T follicular helper cell (primary cell): ENCODE data around the gene COL18A1.
"Not testable (repeated sequence)": the region's sequence is repeated elsewhere in the genome, so short reads cannot be mapped to it uniquely, and the experiment has no call there.

ENCODE experiments used
- DNase-seq: peaks from one replicate; pipeline ENCODE4 v3.0.0-alpha.2; 2020; ENCODE audit warnings: low read depth

The COL18A1 gene

GRCh38 chr21:45367402-45368351 is 37.3 kb upstream of the COL18A1 start:
- DNase-seq = no peak

- DNase-seq = not testable (repeated sequence)
Measured at GRCh38 chr21:45369018-45369417, 35.9 kb upstream of the COL18A1 start.

DNA sequence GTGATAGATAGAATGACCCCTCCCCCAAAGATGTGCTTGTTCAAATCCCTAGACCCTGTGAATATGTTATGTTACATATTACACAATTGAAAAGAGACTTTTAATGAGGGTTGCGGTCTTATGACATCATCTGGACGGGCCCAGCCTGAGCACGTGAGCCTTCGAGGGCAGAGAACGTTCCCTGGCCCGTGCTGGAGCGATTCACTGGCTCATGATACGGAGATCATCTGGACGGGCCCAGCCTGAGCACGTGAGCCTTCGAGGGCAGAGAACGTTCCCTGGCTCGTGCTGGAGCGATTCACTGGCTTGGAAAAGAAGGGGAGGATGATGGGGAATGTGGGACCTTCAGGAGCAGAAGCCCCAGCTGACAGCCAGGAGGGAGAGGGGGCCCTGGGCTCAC is 34.4 kb upstream of the COL18A1 start:
- no peak for DNase-seq

GRCh38 chr21:45371081-45371480 is 33.9 kb upstream of the COL18A1 start:
- DNase-seq = no peak

GRCh38 chr21:45371655-45372054 is 33.3 kb upstream of the COL18A1 start:
- DNase-seq = no peak

- DNase-seq = no peak
Measured at GRCh38 chr21:45372732-45373355, 32.1 kb upstream of the COL18A1 start.

DNA sequence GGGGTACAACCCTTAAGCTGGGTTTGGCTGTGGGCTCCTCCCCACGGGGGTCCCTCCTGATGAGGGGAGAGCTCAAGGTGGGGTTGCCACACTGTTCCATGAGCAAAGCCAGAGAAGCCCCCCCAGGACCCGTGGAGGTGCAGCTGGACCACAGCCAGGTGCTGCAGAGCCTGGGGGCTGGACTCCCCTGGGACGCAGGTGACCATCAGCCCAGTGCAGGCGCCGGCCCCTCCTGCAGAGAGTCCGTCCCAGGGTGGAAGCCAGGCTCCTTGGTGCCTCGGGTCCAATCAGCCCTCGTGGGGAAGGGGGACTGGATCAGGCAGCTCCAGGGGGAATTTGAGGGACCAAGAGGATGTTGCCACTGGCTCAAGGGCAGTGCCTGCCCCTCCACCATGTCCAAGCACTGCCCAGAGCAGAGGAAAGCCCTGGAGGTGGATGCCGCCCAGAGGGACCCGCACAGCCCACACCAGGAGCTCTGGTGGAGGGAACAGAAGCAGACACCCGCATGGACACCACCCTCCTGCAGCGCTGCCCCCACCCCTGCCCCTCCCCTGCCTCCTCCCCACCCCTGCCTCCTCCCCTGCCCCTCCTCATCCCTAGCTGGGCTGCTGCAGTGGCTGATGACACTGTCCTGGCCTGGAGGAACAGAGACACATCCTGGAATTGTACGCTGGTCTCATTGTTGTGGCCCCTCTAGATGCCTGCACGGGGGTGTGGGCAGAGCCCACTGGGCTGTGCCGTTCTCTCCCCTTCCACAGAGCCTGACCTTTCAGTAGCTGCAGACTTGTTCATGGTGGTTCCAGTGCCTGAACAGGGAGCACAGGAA is 30.8 kb upstream of the COL18A1 start:
- DNase-seq = no peak

GRCh38 chr21:45374826-45375455 is 30.0 kb upstream of the COL18A1 start:
- no peak for DNase-seq

- DNase-seq = no peak
Measured at GRCh38 chr21:45376459-45377324, 28.3 kb upstream of the COL18A1 start.

- DNase-seq = no peak
Measured at GRCh38 chr21:45377325-45377709, 27.6 kb upstream of the COL18A1 start.

- DNase-seq = no peak
Measured at GRCh38 chr21:45377866-45378257, 27.1 kb upstream of the COL18A1 start.

DNA sequence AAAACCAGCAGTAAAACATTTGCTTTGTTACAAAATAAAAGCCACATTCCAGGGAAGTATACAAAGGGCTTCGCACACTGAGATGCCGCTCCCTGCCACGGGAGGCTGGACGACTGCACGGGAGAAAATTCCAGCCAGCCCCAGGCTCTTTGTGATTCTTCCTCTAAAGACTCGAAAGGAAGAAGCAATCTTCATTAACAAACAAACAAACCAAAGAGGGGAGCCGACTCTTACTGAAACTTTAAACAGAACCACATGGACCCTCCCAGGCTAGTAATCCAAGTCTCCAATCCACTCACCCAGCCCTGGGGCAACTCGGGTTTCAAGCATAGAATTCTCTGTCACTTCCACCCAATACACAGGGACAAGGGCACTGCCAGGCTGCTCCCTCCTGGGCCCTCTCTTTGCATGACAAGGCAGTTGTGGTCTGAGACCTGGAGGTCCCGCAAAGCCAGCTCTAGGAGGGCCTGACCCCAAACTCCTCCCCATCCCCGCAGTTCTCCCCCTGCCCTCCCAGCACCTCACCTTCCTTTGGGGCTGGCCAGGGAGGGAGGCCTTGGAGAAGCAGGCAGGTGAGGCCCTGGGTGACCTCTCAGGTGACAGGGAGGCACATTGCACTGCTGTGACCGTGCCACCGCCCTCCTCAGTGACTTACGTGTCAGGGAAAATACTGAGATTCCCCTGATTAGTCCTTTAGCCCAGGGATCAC is 26.6 kb upstream of the COL18A1 start:
- no peak for DNase-seq

GRCh38 chr21:45379171-45379900 is 25.6 kb upstream of the COL18A1 start:
- DNase-seq = no peak

GRCh38 chr21:45379901-45380330 is 25.0 kb upstream of the COL18A1 start:
- no peak for DNase-seq

- no peak for DNase-seq
Measured at GRCh38 chr21:45380566-45380965, 24.4 kb upstream of the COL18A1 start.

- no peak for DNase-seq
Measured at GRCh38 chr21:45381036-45381787, 23.8 kb upstream of the COL18A1 start.

GRCh38 chr21:45381865-45382696 is 22.9 kb upstream of the COL18A1 start:
- DNase-seq = no peak

DNA sequence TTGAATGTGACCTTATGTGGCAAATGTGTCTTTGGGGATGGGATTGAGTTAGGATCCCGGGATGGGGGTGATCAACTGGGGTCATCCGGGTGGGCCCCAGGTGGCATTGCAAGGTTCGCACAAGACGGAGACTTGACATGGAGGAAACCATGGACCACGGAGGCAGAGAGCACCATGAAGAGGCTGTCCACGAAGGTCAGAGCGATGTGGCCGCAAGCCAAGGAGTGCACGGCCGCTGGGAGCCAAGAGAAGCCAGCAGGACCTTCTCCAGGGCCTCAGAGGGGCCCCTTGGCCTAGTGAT is 22.3 kb upstream of the COL18A1 start:
- no peak for DNase-seq
